Esophagus squamous epithelium (tissue), 5 donors: ENCODE measurements around the gene RCAN3. TPM values are rescaled to one million over a fixed set of nuclear protein-coding genes. Genes with fewer than 3 reads are reported as not detected.

Source experiments
- DNase-seq: peaks from one replicate; lab custom pipeline; 2025; lab: John Stamatoyannopoulos, UW
- H3K27ac ChIP-seq, 4 donors: fragments of 200-600 bp; sonication (generic); one replicate each; pipeline ENCODE4 v1.5.1; 2016 to 2019; ENCODE audit warnings: mild to moderate bottlenecking in 1 of 4
- H3K27me3 ChIP-seq, 4 donors: fragments of 200-600 bp; sonication (generic); 1 replicate in 3 of 4; 2 replicates in 1 of 4; pipeline versions ENCODE4 v1.5.1 to v1.6.0; 2017 to 2021; ENCODE audit warnings: antibody characterized with exemption in 1 of 4
- H3K36me3 ChIP-seq, 3 donors: fragments of 200-600 bp; sonication (generic); one replicate each; pipeline ENCODE4 v1.5.1; 2016 to 2019
- H3K4me1 ChIP-seq, 3 donors: fragments of 200-600 bp; sonication (generic); one replicate each; pipeline ENCODE4 v1.5.1; 2017 to 2019
- H3K4me3 ChIP-seq, 4 donors: fragments of 200-600 bp; sonication (generic); 1 replicate in 3 of 4; 2 replicates in 1 of 4; pipeline ENCODE4 v1.5.1; 2016 to 2019; ENCODE audit warnings: mild to moderate bottlenecking in 2 of 4, moderate library complexity in 1 of 4
- H3K9me3 ChIP-seq, 3 donors: fragments of 200-600 bp; sonication (generic); one replicate each; pipeline ENCODE4 v1.5.1; 2016 to 2019
- POLR2A ChIP-seq, 4 donors: fragments of 450-650 bp; IDR thresholded peaks; one replicate each; pipeline ENCODE4 v1.6.1; 2017; ENCODE audit warnings: antibody characterized with exemption in 4 of 4, mild to moderate bottlenecking in 4 of 4, moderate library complexity in 3 of 4
- WGBS, 2 donors: methylation state at CpG; one replicate each; pipeline ENCODE4 v1.1.5; 2018; 5-methylcytosine and 5-hydroxymethylcytosine counted together
- intact Hi-C: fragments of 100-400 bp; cut with DNase I; formaldehyde crosslinking; loops from one replicate; pipeline ENCODE4 v1.15.0; 2022
- total RNA-seq, 4 donors: library from RNA; depleted of rRNA; stranded (reverse); fragments of >200 nt; gene quantifications; one replicate each; pipeline ENCODE4 v1.1.0, GENCODE V29; 2016
- TF ChIP-seq, protein P1 (sequence below), 6 experiments: fragments of 450-650 bp in 4 of 6; fragments of 200-600 bp in 2 of 6; sonication (generic) in 2 of 6; IDR thresholded peaks; one replicate each; pipeline ENCODE4 v1.5.1; 2016 to 2019; ENCODE audit warnings: antibody characterized with exemption in 6 of 6, mild to moderate bottlenecking in 4 of 6, moderate library complexity in 4 of 6
- donor health status: DM: yes; HTN: yes; CAD: no.

The RCAN3 gene
- total RNA-seq, 4 donors from 2014 or later = 14.4 to 24.1 (median 18.6) TPM

DNA sequence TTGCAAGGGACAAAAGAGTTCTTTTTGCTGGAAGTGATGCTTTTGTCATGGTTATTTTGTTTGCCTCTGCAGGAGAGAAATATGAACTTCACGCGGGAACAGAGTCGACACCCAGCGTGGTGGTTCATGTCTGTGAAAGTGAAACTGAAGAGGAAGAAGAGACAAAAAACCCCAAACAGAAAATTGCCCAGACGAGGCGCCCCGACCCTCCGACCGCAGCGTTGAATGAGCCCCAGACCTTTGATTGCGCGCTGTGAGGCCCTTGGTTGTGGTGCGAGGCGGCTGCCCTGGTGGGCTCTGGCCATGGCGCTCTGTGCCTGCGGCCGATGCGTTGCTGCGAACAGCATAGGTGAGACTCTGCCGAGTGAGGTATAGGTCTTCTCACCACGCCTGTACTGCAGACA, 32.4 kb downstream of the RCAN3 start:
- H3K27ac ChIP-seq = peak overlapping the region in 3 of 4 donors; percentile 53 to 66 (median 57)
- H3K9me3 ChIP-seq = no peaks in the 10 kb centered on the region
- intact Hi-C loops = no loop called here
- H3K27me3 ChIP-seq = no peaks in the 10 kb centered on the region
- peak in 1 of 4 donors; percentile 28 for TF ChIP-seq POLR2A (IDR thresholded peaks at IDR 0.05)
- TF ChIP-seq, protein P1, sequence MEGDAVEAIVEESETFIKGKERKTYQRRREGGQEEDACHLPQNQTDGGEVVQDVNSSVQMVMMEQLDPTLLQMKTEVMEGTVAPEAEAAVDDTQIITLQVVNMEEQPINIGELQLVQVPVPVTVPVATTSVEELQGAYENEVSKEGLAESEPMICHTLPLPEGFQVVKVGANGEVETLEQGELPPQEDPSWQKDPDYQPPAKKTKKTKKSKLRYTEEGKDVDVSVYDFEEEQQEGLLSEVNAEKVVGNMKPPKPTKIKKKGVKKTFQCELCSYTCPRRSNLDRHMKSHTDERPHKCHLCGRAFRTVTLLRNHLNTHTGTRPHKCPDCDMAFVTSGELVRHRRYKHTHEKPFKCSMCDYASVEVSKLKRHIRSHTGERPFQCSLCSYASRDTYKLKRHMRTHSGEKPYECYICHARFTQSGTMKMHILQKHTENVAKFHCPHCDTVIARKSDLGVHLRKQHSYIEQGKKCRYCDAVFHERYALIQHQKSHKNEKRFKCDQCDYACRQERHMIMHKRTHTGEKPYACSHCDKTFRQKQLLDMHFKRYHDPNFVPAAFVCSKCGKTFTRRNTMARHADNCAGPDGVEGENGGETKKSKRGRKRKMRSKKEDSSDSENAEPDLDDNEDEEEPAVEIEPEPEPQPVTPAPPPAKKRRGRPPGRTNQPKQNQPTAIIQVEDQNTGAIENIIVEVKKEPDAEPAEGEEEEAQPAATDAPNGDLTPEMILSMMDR (IDR thresholded peaks at IDR 0.05) = peak in 1 of 6 experiments; percentile 24
- 80 to 81% methylated on average over 19 to 20 of the region's 21 CpGs for WGBS, 2 donors
- no peak for DNase-seq
- H3K36me3 ChIP-seq = peaks cover 0 to 78% (median 0%) of the 10 kb centered on the region in 3 donors
- H3K4me1 ChIP-seq = peaks cover 0 to 11% (median 0%) of the 10 kb centered on the region in 3 donors
- H3K4me3 ChIP-seq = peak overlapping the region in 2 of 4 donors; percentile 29 to 47

DNA sequence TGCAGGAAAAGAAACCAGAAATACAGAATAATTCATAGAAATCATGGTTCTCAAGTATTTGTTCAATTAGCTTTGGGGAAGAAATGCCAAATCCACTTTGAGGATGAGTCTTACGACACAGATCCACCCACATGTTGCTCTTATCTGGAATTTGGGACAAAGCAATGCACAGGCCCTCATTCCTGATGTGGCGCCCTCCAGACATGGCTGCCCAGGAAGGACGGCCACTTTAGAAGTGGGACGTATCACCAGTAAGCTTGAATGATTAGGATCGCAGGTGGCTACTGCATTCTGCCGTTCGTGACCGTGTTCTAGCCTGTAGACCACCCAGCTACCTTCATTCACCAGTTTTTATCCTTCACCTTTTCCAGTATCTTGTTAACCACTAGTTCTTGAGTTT, 33.1 kb downstream of the RCAN3 start:
- peak overlapping the region in 2 of 4 donors; percentile 38 to 66 for H3K27ac ChIP-seq
- TF ChIP-seq, protein P1 (IDR thresholded peaks at IDR 0.05) = no peak
- no peak for TF ChIP-seq POLR2A (IDR thresholded peaks at IDR 0.05)
- H3K4me3 ChIP-seq = no peak overlapping the region
- H3K4me1 ChIP-seq = peaks cover 0 to 13% (median 0%) of the 10 kb centered on the region in 3 donors
- peaks cover 0 to 76% (median 0%) of the 10 kb centered on the region in 3 donors for H3K36me3 ChIP-seq
- WGBS, 2 donors = 88 to 89% methylated on average over 8 of the region's 8 CpGs
- no peaks in the 10 kb centered on the region for H3K27me3 ChIP-seq
- no peaks in the 10 kb centered on the region for H3K9me3 ChIP-seq
- intact Hi-C loops = no loop called here
- no peak for DNase-seq

DNA sequence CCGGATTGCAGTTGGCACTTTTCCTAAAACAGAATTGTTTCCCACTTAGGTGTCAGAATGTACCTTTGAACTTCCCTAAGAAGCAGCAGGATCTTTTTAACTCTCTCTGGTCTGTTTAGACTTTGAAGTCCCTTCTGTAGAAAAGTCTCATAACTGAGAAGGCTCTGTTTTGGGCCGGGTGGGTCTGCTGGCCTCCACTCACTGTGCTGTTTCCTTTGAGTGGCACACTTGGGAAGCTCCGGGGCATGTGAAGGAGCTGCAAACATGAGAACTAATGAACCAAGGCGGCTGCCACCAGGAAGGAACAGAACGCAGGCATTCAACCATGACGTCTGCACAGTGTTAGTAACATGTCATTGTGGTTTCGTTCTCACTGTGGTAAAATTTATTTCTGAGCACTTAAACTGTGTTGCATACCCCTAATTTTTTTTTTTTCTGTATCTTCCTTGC, 33.8 kb downstream of the RCAN3 start:
- Histone ChIP-seq H3K27ac (peak overlapping the region in 2 of 4 donors; percentile 38 to 66), H3K9me3 (no peaks in the 10 kb centered on the region), H3K27me3 (no peaks in the 10 kb centered on the region), H3K4me3 (no peak overlapping the region), H3K4me1 (peaks cover 0 to 19% (median 0%) of the 10 kb centered on the region in 3 donors), H3K36me3 (peaks cover 0 to 70% (median 0%) of the 10 kb centered on the region in 3 donors)
- peak in 1 of 4 donors; percentile 39 for TF ChIP-seq POLR2A (IDR thresholded peaks at IDR 0.05)
- TF ChIP-seq, protein P1 (IDR thresholded peaks at IDR 0.05) = no peak
- no peak for DNase-seq
- 39 to 45% methylated on average over 7 of the region's 7 CpGs for WGBS, 2 donors
- intact Hi-C loops = no loop called here

DNA sequence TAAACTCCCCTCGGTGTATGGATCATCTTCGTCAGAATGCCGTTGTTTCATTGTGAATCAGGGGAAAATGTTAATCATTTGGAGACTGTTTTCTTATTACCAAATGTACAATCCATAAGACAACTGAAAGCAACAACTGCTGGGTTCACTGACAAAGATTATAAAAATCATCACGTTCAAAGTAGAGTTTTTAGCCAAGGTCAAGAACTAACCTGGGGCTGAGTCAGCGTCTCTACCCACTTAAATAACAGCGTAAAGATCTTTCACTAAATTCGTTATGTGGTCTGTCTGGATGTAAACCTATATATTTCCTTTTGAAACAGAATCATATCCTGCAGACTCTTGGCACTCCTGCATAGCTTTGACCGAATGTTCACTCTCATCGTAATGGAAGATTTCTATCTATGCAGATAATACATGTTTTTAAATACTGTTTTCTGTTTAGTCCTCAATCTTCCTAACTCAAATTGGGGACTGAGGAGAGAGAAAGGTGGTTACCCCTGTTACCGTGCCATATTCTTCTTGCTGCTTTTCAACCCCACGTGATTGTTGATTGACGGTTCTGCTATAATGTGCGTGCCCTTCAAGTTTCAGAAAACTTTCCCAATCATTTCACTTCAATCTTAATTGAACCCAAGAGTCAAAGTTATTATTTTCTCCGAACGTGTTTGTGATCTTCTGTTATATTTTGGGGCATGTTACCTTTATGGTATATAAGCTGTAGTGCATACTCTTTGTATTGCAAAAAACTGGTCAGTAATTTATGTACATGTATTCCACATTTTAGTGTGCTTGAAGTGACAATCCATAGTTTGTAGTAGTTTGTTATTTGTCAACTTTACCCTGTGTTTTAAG, 37.6 kb downstream of the RCAN3 start:
- TF ChIP-seq, protein P1 (IDR thresholded peaks at IDR 0.05) = no peak
- TF ChIP-seq POLR2A (IDR thresholded peaks at IDR 0.05) = no peak
- 71 to 78% methylated on average over 15 of the region's 15 CpGs for WGBS, 2 donors
- intact Hi-C loops = no loop called here

More for the DNA sequence above, 37.6 kb downstream of the RCAN3 start:
- no peaks in the 10 kb centered on the region for H3K9me3 ChIP-seq
- no peak overlapping the region for H3K27ac ChIP-seq
- peaks cover 0 to 26% (median 0%) of the 10 kb centered on the region in 3 donors for H3K4me1 ChIP-seq
- DNase-seq = no peak
- H3K36me3 ChIP-seq = peaks cover 0 to 35% (median 0%) of the 10 kb centered on the region in 3 donors
- no peaks in the 10 kb centered on the region for H3K27me3 ChIP-seq
- no peak overlapping the region for H3K4me3 ChIP-seq
